ENCODE measurements around the gene NELFA. TPM values are rescaled to one million over a fixed set of nuclear protein-coding genes. Genes with fewer than 3 reads are reported as not detected.

The NELFA gene
- polyA plus RNA-seq, 1 donor, result 37.3 TPM

- Histone ChIP-seq H3K27me3 (ENCODE audit: control insufficient read depth, insufficient read depth, low read length) (no peaks in the 10 kb centered on the region), H3K4me3 (ENCODE audit: low read length) (no peak overlapping the region), H3K4me1 (ENCODE audit: control insufficient read depth, insufficient read depth, low read length) (no peaks in the 10 kb centered on the region), H3K36me3 (ENCODE audit: control insufficient read depth, insufficient read depth, low read length) (peaks cover 53% of the 10 kb centered on the region), H3K27ac (ENCODE audit: low read length) (no peak overlapping the region), H3K9me3 (ENCODE audit: control insufficient read depth, low read depth, low read length) (no peaks in the 10 kb centered on the region)
- no peak for DNase-seq
- 92% methylated on average over 4 of the region's 11 CpGs for WGBS (ENCODE audit: insufficient coverage, low lambda C conversion rate)
These were observed 68.9 kb downstream of the NELFA start for GRCh38 chr4:1939664-1940509.

- Histone ChIP-seq H3K4me1 (ENCODE audit: control insufficient read depth, insufficient read depth, low read length) (no peaks in the 10 kb centered on the region), H3K27me3 (ENCODE audit: control insufficient read depth, insufficient read depth, low read length) (no peaks in the 10 kb centered on the region), H3K4me3 (ENCODE audit: low read length) (no peak overlapping the region), H3K27ac (ENCODE audit: low read length) (no peak overlapping the region), H3K36me3 (ENCODE audit: control insufficient read depth, insufficient read depth, low read length) (peaks cover 44% of the 10 kb centered on the region), H3K9me3 (ENCODE audit: control insufficient read depth, low read depth, low read length) (no peaks in the 10 kb centered on the region)
- 88% methylated on average over 1 of the region's 8 CpGs for WGBS (ENCODE audit: insufficient coverage, low lambda C conversion rate)
- no peak for DNase-seq
These were observed 70.7 kb downstream of the NELFA start for GRCh38 chr4:1938027-1938426.

GRCh38 chr4:1937550-1937949, 71.2 kb downstream of the NELFA start:
- no CpG with 5 or more reads among the region's 3 CpGs for WGBS (ENCODE audit: insufficient coverage, low lambda C conversion rate)
- peaks cover 45% of the 10 kb centered on the region for H3K36me3 ChIP-seq (ENCODE audit: control insufficient read depth, insufficient read depth, low read length)
- no peak overlapping the region for H3K4me3 ChIP-seq (ENCODE audit: low read length)
- no peak overlapping the region for H3K27ac ChIP-seq (ENCODE audit: low read length)
- H3K9me3 ChIP-seq (ENCODE audit: control insufficient read depth, low read depth, low read length), result no peaks in the 10 kb centered on the region
- no peak for DNase-seq
- no peaks in the 10 kb centered on the region for H3K27me3 ChIP-seq (ENCODE audit: control insufficient read depth, insufficient read depth, low read length)
- no peaks in the 10 kb centered on the region for H3K4me1 ChIP-seq (ENCODE audit: control insufficient read depth, insufficient read depth, low read length)

GRCh38 chr4:1933700-1934099, 75.1 kb downstream of the NELFA start:
- 100% methylated on average over 1 of the region's 3 CpGs for WGBS (ENCODE audit: insufficient coverage, low lambda C conversion rate)
- H3K27me3 ChIP-seq (ENCODE audit: control insufficient read depth, insufficient read depth, low read length), result no peaks in the 10 kb centered on the region
- DNase-seq, result no peak
- H3K4me1 ChIP-seq (ENCODE audit: control insufficient read depth, insufficient read depth, low read length), result no peaks in the 10 kb centered on the region
- no peak overlapping the region for H3K27ac ChIP-seq (ENCODE audit: low read length)
- peaks cover 54% of the 10 kb centered on the region for H3K36me3 ChIP-seq (ENCODE audit: control insufficient read depth, insufficient read depth, low read length)
- H3K9me3 ChIP-seq (ENCODE audit: control insufficient read depth, low read depth, low read length), result no peaks in the 10 kb centered on the region
- no peak overlapping the region for H3K4me3 ChIP-seq (ENCODE audit: low read length)

- no peak for DNase-seq
- H3K27ac ChIP-seq (ENCODE audit: low read length), result no peak overlapping the region
- no CpG with 5 or more reads among the region's 13 CpGs for WGBS (ENCODE audit: insufficient coverage, low lambda C conversion rate)
These were observed 76.0 kb downstream of the NELFA start for GRCh38 chr4:1932736-1933135.

More at GRCh38 chr4:1932736-1933135, 76.0 kb downstream of the NELFA start:
- no peaks in the 10 kb centered on the region for H3K4me1 ChIP-seq (ENCODE audit: control insufficient read depth, insufficient read depth, low read length)
- no peaks in the 10 kb centered on the region for H3K27me3 ChIP-seq (ENCODE audit: control insufficient read depth, insufficient read depth, low read length)
- H3K4me3 ChIP-seq (ENCODE audit: low read length), result no peak overlapping the region
- H3K9me3 ChIP-seq (ENCODE audit: control insufficient read depth, low read depth, low read length), result no peaks in the 10 kb centered on the region
- peaks cover 52% of the 10 kb centered on the region for H3K36me3 ChIP-seq (ENCODE audit: control insufficient read depth, insufficient read depth, low read length)

Other genes with a start within 250 kb of the NELFA start
- gene FGFR3, start 215.7 kb downstream of the NELFA start, polyA plus RNA-seq, result 228 TPM
- gene LETM1, start 152.8 kb downstream of the NELFA start, polyA plus RNA-seq, result 27.4 TPM
- gene NSD2, start 137.6 kb downstream of the NELFA start, polyA plus RNA-seq, result 49.6 TPM
- gene NAT8L, start 50.4 kb upstream of the NELFA start, polyA plus RNA-seq, result 1.2 TPM
- gene HAUS3, start 233.1 kb upstream of the NELFA start, polyA plus RNA-seq, result 16.0 TPM
- 2.3 TPM for gene POLN, start 233.1 kb upstream of the NELFA start, polyA plus RNA-seq

All from large intestine (tissue), 3 donors.